Tibial artery (tissue), 4 donors: ENCODE data around the gene TRIM60.
"Not testable (repeated sequence)": the region's sequence is repeated elsewhere in the genome, so short reads cannot be mapped to it uniquely, and the experiment has no call there.

Experiments used
- DNase-seq, 2 donors: peaks; one replicate each; pipeline ENCODE4 v3.0.0-alpha.2; 2019
- H3K27ac ChIP-seq, 2 donors: fragments of 200-600 bp; sonication (generic) in 1 of 2; 1 replicate in 1 of 2; 2 replicates in 1 of 2; pipeline ENCODE4 v1.5.1; 2018 to 2019; ENCODE audit warnings: mild to moderate bottlenecking in 1 of 2
- H3K27me3 ChIP-seq, 2 donors: fragments of 200-600 bp; sonication (generic) in 1 of 2; one replicate each; pipeline versions ENCODE4 v1.5.1 to v1.6.0; 2016 to 2019
- H3K36me3 ChIP-seq, 3 donors: fragments of 200-600 bp; sonication (generic) in 2 of 3; one replicate each; pipeline ENCODE4 v1.5.1; 2016 to 2019; ENCODE audit warnings: mild to moderate bottlenecking in 2 of 3
- H3K4me1 ChIP-seq, 4 donors: fragments of 200-600 bp; sonication (generic) in 2 of 4; 1 replicate in 3 of 4; 2 replicates in 1 of 4; pipeline ENCODE4 v1.5.1; 2016 to 2019
- H3K4me3 ChIP-seq, 2 donors: fragments of 200-600 bp; sonication (generic) in 1 of 2; 1 replicate in 1 of 2; 2 replicates in 1 of 2; pipeline ENCODE4 v1.5.1; 2018 to 2019; ENCODE audit warnings: mild to moderate bottlenecking in 2 of 2
- H3K9me3 ChIP-seq, 3 donors: fragments of 200-600 bp; sonication (generic) in 1 of 3; one replicate each; pipeline ENCODE4 v1.5.1; 2016 to 2019
- intact Hi-C: fragments of 100-400 bp; cut with DNase I; formaldehyde crosslinking; loops from one replicate; pipeline ENCODE4 v1.15.0; 2023; ENCODE audit warnings: low total_unique reads
- TF ChIP-seq, protein P1 (sequence below), 2 experiments: fragments of 200-600 bp in 1 of 2; fragments of 450-650 bp in 1 of 2; IDR thresholded peaks; one replicate each; pipeline ENCODE4 v1.5.1; 2017 to 2019; ENCODE audit warnings: antibody characterized with exemption in 2 of 2, mild to moderate bottlenecking in 1 of 2, moderate library complexity in 1 of 2

Gene TRIM60

DNA sequence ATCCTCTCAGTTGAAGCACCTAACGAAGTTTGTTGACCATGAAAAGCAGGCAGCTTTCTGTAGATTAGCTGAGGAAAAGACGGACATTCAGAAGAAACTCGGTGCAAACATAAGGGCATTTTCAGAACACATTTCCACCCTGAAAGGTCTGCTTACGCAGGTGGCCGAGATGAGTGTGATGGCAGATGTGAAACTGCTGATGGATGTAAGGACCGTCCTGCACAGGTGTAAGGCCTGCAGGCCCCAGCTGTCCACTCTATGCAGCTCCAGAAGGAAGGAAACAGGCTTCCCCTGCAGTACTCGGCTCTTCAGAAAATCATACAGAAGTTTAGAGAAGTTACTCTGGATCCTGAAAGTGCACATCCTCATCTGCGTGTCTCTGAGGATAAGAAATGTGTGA lies 20.8 kb upstream of the TRIM60 start:
- TF ChIP-seq, protein P1, sequence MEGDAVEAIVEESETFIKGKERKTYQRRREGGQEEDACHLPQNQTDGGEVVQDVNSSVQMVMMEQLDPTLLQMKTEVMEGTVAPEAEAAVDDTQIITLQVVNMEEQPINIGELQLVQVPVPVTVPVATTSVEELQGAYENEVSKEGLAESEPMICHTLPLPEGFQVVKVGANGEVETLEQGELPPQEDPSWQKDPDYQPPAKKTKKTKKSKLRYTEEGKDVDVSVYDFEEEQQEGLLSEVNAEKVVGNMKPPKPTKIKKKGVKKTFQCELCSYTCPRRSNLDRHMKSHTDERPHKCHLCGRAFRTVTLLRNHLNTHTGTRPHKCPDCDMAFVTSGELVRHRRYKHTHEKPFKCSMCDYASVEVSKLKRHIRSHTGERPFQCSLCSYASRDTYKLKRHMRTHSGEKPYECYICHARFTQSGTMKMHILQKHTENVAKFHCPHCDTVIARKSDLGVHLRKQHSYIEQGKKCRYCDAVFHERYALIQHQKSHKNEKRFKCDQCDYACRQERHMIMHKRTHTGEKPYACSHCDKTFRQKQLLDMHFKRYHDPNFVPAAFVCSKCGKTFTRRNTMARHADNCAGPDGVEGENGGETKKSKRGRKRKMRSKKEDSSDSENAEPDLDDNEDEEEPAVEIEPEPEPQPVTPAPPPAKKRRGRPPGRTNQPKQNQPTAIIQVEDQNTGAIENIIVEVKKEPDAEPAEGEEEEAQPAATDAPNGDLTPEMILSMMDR (IDR thresholded peaks at IDR 0.05) = no peak
- H3K9me3 ChIP-seq = no peaks in the 10 kb centered on the region
- no peaks in the 10 kb centered on the region for H3K27me3 ChIP-seq
- no peaks in the 10 kb centered on the region for H3K36me3 ChIP-seq
- H3K27ac ChIP-seq = no peak overlapping the region
- no peak for DNase-seq
- no peaks in the 10 kb centered on the region for H3K4me1 ChIP-seq
- no peak overlapping the region for H3K4me3 ChIP-seq
- intact Hi-C loops = no loop called here

DNA sequence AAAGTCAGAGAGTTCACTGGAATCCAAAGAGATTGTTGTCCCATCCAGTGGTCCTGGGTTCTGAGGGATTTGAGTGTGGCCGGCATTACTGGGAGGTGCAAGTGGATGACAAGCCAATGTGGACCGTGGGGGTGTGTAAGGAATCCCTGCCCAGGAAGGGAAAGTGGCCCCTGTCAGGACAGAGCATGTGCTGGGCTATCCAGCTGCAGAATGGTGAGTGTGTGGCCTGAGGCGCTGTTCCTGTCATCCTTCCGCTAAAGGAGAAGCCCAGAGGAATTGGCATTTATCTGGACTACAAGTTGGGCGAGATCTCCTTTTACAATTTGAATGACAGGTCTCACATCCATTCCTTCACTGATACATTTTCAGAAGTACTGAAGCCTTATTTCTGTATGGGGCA lies 20.4 kb upstream of the TRIM60 start:
- Histone ChIP-seq H3K4me3 (no peak overlapping the region), H3K27me3 (no peaks in the 10 kb centered on the region), H3K9me3 (no peaks in the 10 kb centered on the region), H3K4me1 (no peaks in the 10 kb centered on the region), H3K27ac (no peak overlapping the region), H3K36me3 (no peaks in the 10 kb centered on the region)
- TF ChIP-seq, protein P1 (IDR thresholded peaks at IDR 0.05) = no peak
- DNase-seq = no peak
- intact Hi-C loops = no loop called here

DNA sequence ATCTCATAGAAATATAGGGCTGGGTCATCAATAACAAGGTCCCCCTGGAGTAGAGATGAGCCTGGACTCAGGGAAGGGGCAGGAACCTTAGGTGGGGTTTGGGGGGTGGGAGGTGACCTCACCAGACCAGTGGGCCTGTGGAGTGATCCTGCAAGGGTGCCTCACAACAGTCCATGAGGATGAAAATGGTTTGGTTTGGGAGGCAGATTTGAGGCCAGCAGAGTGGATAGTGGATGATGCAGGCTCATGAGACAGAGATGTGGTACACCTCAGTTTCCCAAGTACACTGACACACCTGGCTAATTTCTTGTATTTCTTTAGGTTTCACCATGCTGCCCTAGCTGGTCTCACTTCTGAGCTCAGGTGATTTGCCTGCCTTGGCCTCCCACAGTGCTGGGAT lies 18.1 kb upstream of the TRIM60 start:
- intact Hi-C loops = no loop called here
- no peaks in the 10 kb centered on the region for H3K36me3 ChIP-seq
- no peaks in the 10 kb centered on the region for H3K27me3 ChIP-seq
- no peak overlapping the region for H3K27ac ChIP-seq
- DNase-seq = no peak
- TF ChIP-seq, protein P1 (IDR thresholded peaks at IDR 0.05) = no peak
- H3K4me3 ChIP-seq = no peak overlapping the region
- no peaks in the 10 kb centered on the region for H3K9me3 ChIP-seq
- H3K4me1 ChIP-seq = no peaks in the 10 kb centered on the region

DNA sequence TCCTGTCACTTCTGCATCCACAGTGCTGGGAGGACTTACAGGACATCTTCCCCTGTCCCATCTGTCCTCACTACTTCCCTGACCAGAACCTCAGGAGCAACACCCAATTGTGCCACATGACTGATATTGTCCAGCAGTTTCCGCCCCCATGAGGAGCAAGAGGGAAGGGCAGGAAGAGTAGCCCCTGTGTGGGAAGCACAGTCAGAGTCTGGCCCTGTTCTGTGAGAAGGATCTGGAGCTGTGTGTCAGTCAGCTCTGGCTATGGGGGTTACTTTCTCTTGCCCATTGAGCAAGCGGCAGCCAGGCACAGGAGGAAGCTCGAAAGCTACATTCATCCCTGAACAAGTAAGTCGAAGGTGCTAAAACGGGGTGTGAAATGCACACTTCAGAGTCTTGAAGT lies 14.8 kb upstream of the TRIM60 start:
- H3K27ac ChIP-seq = no peak overlapping the region
- TF ChIP-seq, protein P1 (IDR thresholded peaks at IDR 0.05) = no peak
- H3K4me3 ChIP-seq = no peak overlapping the region
- H3K9me3 ChIP-seq = no peaks in the 10 kb centered on the region
- no peaks in the 10 kb centered on the region for H3K27me3 ChIP-seq
- no peak for DNase-seq
- H3K36me3 ChIP-seq = no peaks in the 10 kb centered on the region
- intact Hi-C loops = no loop called here
- H3K4me1 ChIP-seq = no peaks in the 10 kb centered on the region

DNA sequence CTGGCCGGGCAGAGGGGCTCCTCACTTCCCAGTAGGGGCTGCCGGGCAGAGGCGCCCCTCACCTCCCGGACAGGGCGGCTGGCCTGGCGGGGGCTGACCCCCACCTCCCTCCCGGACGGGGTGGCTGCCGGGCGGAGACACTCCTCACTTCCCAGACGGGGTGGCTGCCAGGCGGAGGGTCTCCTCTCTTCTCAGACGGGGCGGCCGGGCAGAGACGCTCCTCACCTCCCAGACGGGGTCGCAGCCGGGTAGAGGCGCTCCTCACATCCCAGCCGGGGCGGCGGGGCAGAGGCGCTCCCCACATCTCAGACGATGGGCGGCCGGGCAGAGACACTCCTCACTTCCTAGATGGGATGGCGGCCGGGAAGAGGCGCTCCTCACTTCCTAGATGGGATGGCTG lies 11.8 kb upstream of the TRIM60 start:
- H3K4me1 ChIP-seq = not testable (repeated sequence)

DNA sequence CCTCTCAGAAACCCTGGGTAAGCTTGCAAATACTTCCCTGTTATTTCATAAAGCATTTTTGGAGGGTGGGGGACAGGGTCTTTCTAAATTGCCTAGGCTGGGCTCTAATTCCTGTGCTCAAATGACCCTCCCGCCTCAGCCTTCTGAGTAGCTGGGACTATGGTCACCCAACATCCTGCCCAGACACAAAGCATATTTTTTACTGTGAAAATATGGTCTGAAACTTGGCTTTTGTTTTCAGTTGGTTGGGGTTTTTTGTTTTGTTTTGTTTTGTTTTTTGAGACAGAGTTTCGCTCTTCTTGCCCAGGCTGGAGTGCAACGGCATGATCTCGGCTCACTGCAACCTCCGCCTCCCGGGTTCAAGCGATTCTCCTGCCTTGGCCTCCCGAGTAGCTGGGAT lies 6.0 kb upstream of the TRIM60 start:
- H3K27me3 ChIP-seq, intact Hi-C loops, H3K4me3 ChIP-seq, H3K36me3 ChIP-seq, H3K4me1 ChIP-seq, DNase-seq, H3K27ac ChIP-seq, H3K9me3 ChIP-seq: not testable (repeated sequence)

More for the DNA sequence above, 11.8 kb upstream of the TRIM60 start:
- H3K27me3 ChIP-seq, H3K4me3 ChIP-seq, intact Hi-C loops, H3K27ac ChIP-seq, H3K36me3 ChIP-seq, DNase-seq, H3K9me3 ChIP-seq: not testable (repeated sequence)

DNA sequence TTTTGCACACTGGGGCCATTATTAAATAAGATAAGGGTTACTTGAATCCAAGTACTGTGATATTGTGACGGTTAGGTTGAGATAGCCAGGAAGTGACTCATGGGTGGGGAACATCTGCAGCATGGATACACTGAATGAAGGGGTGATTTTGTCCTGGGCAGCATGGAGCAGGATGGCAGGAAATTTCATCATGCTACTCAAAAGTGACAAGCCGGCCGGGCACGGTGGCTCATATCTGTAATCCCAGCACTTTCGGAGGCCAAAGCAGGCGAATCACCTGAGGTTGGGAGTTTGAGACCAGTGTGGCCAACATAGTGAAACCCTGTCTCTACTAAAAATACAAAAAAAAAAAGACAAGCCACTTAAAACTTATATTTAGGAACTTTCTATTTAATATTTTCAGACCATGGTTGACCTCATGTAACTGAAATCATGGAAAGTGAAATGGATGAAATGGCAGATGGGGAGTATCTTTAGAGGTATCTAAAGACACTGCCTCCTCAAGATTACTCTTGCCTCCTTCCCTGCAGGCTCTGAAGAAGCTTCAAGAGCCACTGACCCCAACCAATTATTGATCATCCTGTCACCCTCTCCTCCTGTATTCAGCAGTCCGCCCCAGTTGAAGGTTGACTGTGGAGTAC lies 3.9 kb upstream of the TRIM60 start:
- intact Hi-C loops = no loop called here
- H3K27ac ChIP-seq = no peak overlapping the region

More for the DNA sequence above, 3.9 kb upstream of the TRIM60 start:
- no peak for DNase-seq
- no peaks in the 10 kb centered on the region for H3K36me3 ChIP-seq
- no peak overlapping the region for H3K4me3 ChIP-seq
- H3K27me3 ChIP-seq = no peaks in the 10 kb centered on the region
- TF ChIP-seq, protein P1 (IDR thresholded peaks at IDR 0.05) = no peak
- H3K9me3 ChIP-seq = no peaks in the 10 kb centered on the region
- H3K4me1 ChIP-seq = no peaks in the 10 kb centered on the region
